Small intestine (tissue), 7 donors: ENCODE data around the gene MAD2L2. TPM values are rescaled to one million over a fixed set of nuclear protein-coding genes. Genes with fewer than 3 reads are reported as not detected.

Experiments used
- DNase-seq, 2 donors: peaks; one replicate each; pipeline versions ENCODE4 v3.0.0 to v3.0.0-alpha.2; 2013
- FAIRE-seq: peaks from 2 replicates; lab custom pipeline; 2012; peaks lifted over from hg19 to GRCh38; lab: Jason Lieb, UNC
- H3K27ac ChIP-seq, 3 donors: one replicate each; pipeline ENCODE4 v1.5.1; 2013; ENCODE audit warnings: low read length in 2 of 3, mild to moderate bottlenecking in 2 of 3, control low read depth in 1 of 3, inconsistent platforms in 1 of 3, low read depth in 1 of 3, moderate library complexity in 1 of 3
- H3K27me3 ChIP-seq, 3 donors: one replicate each; pipeline ENCODE4 v1.6.1; 2013; ENCODE audit warnings: low read length in 3 of 3, inconsistent platforms in 1 of 3; ENCODE audit not compliant: control insufficient read depth in 3 of 3, insufficient read depth in 3 of 3
- H3K36me3 ChIP-seq, 3 donors: one replicate each; pipeline ENCODE4 v1.6.1; 2013; ENCODE audit warnings: low read length in 3 of 3, inconsistent platforms in 1 of 3, low read depth in 1 of 3, mild to moderate bottlenecking in 1 of 3, moderate library complexity in 1 of 3; ENCODE audit not compliant: control insufficient read depth in 3 of 3, insufficient read depth in 2 of 3
- H3K4me1 ChIP-seq, 3 donors: one replicate each; pipeline ENCODE4 v1.6.1; 2013; ENCODE audit warnings: low read length in 2 of 3, inconsistent platforms in 1 of 3, low read depth in 1 of 3, mild to moderate bottlenecking in 1 of 3, moderate library complexity in 1 of 3; ENCODE audit not compliant: control insufficient read depth in 3 of 3, insufficient read depth in 2 of 3
- H3K4me3 ChIP-seq, 3 donors: one replicate each; pipeline ENCODE4 v1.5.1; 2013; ENCODE audit warnings: low read length in 3 of 3, control low read depth in 1 of 3, inconsistent platforms in 1 of 3, low read depth in 1 of 3, mild to moderate bottlenecking in 1 of 3, moderate library complexity in 1 of 3
- H3K9me3 ChIP-seq, 2 donors: one replicate each; pipeline ENCODE4 v1.6.1; 2013; ENCODE audit warnings: low read depth in 1 of 2, low read length in 1 of 2; ENCODE audit not compliant: control insufficient read depth in 2 of 2, insufficient read depth in 1 of 2
- WGBS, 3 donors: extraction: QIAGEN DNeasy Blood & Tissue Kit; methylation state at CpG; one replicate each; pipeline ENCODE4 v1.1.7; 2013; 5-methylcytosine and 5-hydroxymethylcytosine counted together
- polyA plus RNA-seq, 4 donors: library from polyadenylated mRNA; stranded (reverse) in 3 of 4; unstranded in 1 of 4; fragments of 200-250 nt in 3 of 4; fragments of 120-200 nt in 1 of 4; gene quantifications; one replicate each; pipeline versions ENCODE4 v1.2.1 to v1.2.3, GENCODE V29; 2013
- donor health status: healthy with polysubstance abuse.
- donor health status: control.
- donor health status: control.
- donor health status: Bipolar disorder and iron deficiency.
- donor health status: healthy.

Gene MAD2L2
- polyA plus RNA-seq, 4 donors, result 17.2 to 34.6 (median 27.6) TPM

DNA sequence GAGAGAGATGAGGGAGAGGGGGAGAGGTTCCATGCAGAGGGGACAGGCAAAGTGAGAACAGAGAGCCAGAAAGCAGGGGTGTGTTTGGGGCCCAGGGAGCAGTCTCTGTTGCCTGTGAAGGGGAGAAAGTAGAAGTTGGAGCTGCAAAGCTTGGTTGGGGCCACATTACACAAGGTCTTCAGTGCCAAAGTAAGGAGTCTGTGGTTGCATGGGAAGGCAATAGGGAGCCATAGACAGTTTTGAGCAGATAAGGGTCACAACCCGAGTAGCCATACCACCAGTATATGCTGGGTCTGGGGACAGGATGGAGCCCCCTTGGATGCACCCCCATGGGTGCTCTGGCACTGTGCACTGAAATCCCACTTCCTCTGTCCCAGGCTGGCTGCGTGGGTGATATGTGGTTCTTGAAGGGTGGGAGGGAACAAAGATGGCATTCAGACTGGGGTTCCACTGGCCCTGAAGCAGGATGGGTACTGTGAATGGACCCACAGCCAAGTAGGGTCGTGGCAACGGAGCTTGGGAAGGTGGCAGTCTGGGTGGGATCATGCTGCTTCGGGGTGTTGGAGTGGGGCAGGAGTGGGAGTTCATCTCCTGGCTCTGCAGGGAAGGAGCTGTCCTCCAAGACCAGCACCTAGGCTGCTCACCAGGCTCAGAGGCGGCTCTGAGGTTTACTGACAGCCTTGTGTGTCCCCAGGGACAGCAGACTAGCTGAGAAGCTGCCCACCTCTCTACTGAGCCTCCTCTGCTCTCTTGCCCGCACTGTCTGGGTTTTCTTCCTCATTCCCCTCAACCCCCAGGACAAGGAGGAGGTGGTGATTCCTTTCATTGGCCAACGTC lies 22.6 kb upstream of the MAD2L2 start:
- DNase-seq, result no peak
- Histone ChIP-seq H3K9me3 (no peaks in the 10 kb centered on the region), H3K27me3 (peaks cover 3 to 35% (median 7%) of the 10 kb centered on the region in 3 donors), H3K27ac (no peak overlapping the region), H3K36me3 (no peaks in the 10 kb centered on the region), H3K4me1 (no peaks in the 10 kb centered on the region), H3K4me3 (no peak overlapping the region)
- WGBS, 3 donors, result 52 to 66% (median 53%) methylated on average over 8 of the region's 8 CpGs
- no peak for FAIRE-seq

DNA sequence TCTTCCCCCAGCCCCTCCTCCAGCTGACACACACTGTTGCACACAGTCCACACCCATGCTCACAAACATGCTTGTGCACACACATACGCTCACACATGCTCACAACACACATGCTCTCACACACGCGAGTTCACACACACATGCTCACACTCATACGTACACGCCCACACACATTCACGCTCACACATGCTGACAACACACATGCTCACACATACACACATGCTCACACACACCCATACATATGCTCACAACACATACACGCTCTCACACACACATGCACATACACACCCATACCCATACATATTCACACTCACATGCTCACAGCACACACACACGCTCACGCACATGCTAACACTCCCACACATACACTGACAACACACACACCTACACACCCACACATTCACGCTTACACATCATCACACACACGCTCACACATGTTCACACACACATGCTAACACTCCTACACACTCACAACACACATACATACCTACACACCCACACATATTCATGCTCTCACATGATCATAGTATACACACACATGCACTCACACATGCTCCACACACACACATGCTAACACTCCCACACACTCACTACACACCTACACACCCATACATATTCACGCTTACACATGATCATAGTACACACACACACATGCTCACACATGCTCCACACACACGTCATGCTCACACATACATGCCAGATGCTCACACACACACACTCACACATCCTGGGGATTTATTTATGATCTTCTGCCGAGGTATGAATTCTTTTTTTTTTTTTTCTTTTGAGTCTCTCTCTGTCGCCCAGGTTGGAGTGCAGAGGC lies 21.2 kb upstream of the MAD2L2 start:
- 79 to 84% (median 80%) methylated on average over 15 of the region's 15 CpGs for WGBS, 3 donors
- no peak for FAIRE-seq
- no peak overlapping the region for H3K4me3 ChIP-seq
- H3K4me1 ChIP-seq, result no peaks in the 10 kb centered on the region
- no peak for DNase-seq
- no peaks in the 10 kb centered on the region for H3K36me3 ChIP-seq
- H3K9me3 ChIP-seq, result no peaks in the 10 kb centered on the region
- H3K27ac ChIP-seq, result no peak overlapping the region
- H3K27me3 ChIP-seq, result peaks cover 3 to 41% (median 7%) of the 10 kb centered on the region in 3 donors

DNA sequence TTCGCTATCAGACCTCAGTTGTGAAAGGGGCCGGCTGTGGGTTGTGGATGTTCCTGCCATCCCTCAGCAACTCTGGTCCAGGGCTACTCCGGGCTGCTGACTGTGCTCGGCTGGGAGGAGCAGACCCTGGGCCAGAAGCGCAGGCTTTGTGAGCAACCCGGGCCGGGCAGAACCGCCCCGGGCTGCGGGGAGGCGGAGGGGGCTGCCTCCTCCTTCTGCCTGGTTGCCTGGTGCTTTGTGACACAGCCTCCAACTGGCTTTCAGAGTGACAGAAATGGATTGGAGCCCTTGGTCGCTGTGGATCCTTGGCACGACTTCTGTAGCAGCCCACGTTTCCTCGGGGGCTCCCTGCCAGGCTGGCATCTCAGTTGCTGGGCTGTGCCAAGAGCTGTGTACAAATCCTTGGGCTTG lies 20.6 kb upstream of the MAD2L2 start:
- Histone ChIP-seq H3K4me3 (no peak overlapping the region), H3K27me3 (peaks cover 3 to 41% (median 7%) of the 10 kb centered on the region in 3 donors), H3K4me1 (no peaks in the 10 kb centered on the region), H3K36me3 (no peaks in the 10 kb centered on the region), H3K27ac (no peak overlapping the region), H3K9me3 (no peaks in the 10 kb centered on the region)
- 47 to 52% (median 49%) methylated on average over 15 of the region's 15 CpGs for WGBS, 3 donors
- no peak for DNase-seq
- FAIRE-seq, result no peak

DNA sequence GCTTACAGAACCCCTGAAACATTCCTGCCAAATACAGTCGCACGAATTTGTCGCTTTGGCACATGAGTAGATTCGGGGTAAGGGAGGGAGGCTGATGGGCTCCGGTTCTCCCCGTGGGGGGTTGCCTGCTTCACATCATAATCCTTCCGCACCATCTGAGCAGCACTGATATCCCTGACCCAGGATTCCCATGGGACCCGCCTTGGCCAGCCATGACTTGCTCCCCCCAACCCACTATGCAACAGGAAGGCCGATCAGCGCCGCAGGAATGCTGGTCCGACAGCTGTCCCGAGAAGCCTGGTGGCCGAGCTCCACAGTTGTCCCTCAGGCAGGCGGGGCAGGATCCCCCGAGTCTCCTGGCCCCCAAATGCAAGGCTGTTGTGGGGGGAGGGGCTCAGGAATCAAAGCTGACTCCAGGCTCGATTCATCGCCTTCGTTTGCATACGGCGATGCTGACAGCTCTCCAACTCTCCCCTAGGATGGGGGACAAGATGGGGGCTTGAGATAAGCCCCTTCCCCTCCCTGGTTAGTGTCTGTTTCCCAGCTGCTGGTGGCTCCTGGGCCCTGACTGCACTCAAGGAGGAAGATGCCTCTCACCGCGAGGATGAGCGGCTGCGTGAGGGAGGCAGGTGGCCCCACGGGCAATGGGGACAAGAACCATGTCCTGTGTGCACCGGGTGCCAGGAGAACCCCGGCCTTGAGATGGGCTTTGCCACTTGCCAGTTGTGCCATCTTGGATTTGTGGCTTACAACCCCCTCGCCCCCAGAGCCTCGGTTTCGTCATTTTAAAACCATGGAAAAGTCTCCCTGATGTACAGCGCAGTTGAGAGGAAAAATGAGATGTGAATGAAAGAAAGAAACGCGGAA lies 19.9 kb upstream of the MAD2L2 start:
- no peaks in the 10 kb centered on the region for H3K4me1 ChIP-seq
- WGBS, 3 donors, result 47 to 62% (median 54%) methylated on average over 34 of the region's 34 CpGs
- H3K36me3 ChIP-seq, result no peaks in the 10 kb centered on the region
- no peak overlapping the region for H3K4me3 ChIP-seq
- FAIRE-seq (no peak), DNase-seq (no peak)
- H3K27ac ChIP-seq, result no peak overlapping the region
- peaks cover 3 to 41% (median 7%) of the 10 kb centered on the region in 3 donors for H3K27me3 ChIP-seq
- H3K9me3 ChIP-seq, result no peaks in the 10 kb centered on the region

DNA sequence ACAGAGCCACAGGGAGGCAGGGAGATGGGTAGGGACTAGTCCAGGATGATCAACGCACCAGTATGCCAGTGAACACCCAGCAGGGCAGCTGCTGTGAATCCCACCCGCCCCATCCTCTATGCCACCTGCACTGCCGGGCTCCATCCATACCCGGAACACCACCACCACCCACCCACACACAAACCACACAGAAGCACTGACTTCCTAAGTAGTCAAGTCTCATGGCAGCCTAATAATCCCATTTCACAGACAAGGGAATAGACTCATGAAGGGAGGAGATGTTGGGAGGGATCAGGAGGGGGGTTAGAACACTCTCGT lies 16.9 kb upstream of the MAD2L2 start:
- no peak overlapping the region for H3K27ac ChIP-seq
- H3K27me3 ChIP-seq, result peaks cover under 1 to 45% (median 4%) of the 10 kb centered on the region in 3 donors
- H3K4me3 ChIP-seq, result no peak overlapping the region
- DNase-seq (no peak), FAIRE-seq (no peak)
- no peaks in the 10 kb centered on the region for H3K9me3 ChIP-seq
- WGBS, 3 donors, result 53 to 74% (median 71%) methylated on average over 5 of the region's 5 CpGs
- no peaks in the 10 kb centered on the region for H3K4me1 ChIP-seq
- H3K36me3 ChIP-seq, result no peaks in the 10 kb centered on the region

DNA sequence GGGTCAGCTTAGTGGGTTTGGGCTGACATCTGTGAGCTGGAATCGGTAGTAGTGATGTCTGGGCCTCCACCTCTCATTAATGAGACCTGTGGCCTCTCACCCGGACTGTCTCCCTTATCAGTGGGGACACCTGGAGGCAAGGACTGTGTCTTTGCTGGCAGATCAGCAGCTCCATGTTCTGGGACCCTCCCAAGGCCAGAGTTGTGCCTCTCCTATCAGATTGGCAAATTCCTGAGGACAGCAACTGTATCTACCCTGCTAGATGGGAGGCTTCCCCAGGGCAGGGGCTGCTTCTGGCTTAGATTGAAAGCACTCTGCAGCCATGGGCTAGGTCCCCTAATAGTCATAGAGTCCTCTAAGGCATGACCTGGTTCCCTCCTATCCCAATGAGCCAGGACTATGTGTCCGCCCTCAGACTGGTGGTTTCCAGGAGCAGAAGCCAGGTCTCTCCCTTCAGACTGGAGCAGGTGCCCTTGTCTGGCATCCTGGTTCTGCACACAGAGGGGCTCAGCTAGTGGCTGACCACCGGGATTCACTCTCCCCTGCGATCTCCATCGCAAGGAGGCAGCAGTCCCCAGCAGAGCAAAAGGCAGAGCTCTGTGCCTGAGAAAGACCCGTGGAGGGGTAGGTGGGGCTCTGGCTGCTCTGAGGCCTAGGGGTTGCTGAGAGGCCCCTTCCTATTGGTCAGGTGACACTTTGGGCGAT lies 16.4 kb upstream of the MAD2L2 start:
- H3K27ac ChIP-seq, result no peak overlapping the region
- H3K4me3 ChIP-seq, result no peak overlapping the region
- FAIRE-seq (no peak), DNase-seq (no peak)
- H3K4me1 ChIP-seq, result no peaks in the 10 kb centered on the region
- no peaks in the 10 kb centered on the region for H3K36me3 ChIP-seq
- WGBS, 3 donors, result 55 to 65% (median 64%) methylated on average over 8 of the region's 8 CpGs
- H3K9me3 ChIP-seq, result no peaks in the 10 kb centered on the region
- H3K27me3 ChIP-seq, result peaks cover 4 to 51% (median 7%) of the 10 kb centered on the region in 3 donors

DNA sequence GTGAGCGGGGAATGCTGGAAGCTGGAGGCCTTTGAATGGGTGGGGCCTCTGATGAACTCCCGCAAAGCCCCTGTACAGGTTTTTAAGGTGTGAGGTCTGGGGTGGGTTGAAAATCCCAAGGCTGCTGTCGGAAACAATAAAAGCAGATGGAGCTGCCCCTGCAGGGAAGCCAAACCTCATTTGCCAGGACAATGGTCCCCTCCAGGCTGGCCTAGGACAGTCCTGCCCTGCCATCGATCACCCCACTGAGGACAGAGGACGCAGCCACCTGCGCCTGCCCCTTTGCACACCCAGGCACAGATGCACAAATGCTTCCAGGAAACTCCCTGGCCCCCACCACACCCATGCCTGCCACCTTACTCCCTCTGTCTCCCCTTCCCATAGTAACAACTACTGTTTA lies 14.9 kb upstream of the MAD2L2 start:
- Histone ChIP-seq H3K4me3 (no peak overlapping the region), H3K4me1 (no peaks in the 10 kb centered on the region), H3K9me3 (no peaks in the 10 kb centered on the region), H3K36me3 (no peaks in the 10 kb centered on the region), H3K27me3 (peaks cover 12 to 47% (median 18%) of the 10 kb centered on the region in 3 donors), H3K27ac (no peak overlapping the region)
- 82 to 92% (median 88%) methylated on average over 5 to 6 of the region's 6 CpGs for WGBS, 3 donors
- FAIRE-seq, result no peak
- DNase-seq, result no peak
